HG03571 (cell line): ENCODE measurements around the gene OR5K3.

ENCODE experiments used
- ATAC-seq: cut with Tn5 transposase; IDR thresholded peaks from one replicate; pipeline ENCODE4 v1.9.1; 2021; ENCODE audit not compliant: unreplicated experiment

OR5K3 gene

DNA sequence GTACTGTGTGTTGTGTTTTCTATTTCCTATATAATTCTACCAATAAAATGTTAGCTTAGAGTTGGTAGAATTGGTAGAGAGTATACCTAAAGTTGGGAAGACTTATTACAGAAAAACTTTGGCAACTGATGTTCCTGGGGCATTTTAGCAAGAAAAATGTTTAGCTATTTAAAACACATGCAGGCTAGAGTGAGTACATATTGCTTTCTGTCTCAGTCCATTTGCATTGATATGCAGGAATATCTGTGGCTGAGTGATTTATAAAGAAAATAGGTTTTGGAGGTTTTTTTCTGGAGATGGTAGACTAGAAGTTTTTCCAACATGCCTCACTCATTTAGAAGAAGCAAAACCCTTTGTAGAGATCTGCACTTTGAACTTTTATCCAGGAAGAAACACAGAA, 42.1 kb downstream of the OR5K3 start:
- no peak for ATAC-seq

DNA sequence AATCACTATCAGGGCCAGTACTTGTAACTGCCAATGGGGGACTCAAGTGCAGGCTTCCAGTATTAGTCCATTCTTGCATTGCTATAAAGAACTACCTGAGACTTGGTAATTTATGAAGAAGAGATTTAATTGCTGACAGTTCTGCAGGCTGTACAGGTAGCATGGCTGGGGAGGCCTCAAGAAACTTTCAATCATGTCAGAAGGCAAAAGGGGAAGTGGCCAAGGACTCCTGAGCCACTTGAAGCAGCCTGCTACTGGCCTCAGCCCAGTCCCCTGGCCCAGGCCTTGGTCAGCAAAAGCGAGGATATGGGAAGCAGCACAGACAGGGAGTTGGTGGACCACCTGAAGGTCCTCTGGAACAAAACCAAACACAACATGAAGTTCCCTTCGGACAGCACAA, 43.3 kb downstream of the OR5K3 start:
- no peak for ATAC-seq

DNA sequence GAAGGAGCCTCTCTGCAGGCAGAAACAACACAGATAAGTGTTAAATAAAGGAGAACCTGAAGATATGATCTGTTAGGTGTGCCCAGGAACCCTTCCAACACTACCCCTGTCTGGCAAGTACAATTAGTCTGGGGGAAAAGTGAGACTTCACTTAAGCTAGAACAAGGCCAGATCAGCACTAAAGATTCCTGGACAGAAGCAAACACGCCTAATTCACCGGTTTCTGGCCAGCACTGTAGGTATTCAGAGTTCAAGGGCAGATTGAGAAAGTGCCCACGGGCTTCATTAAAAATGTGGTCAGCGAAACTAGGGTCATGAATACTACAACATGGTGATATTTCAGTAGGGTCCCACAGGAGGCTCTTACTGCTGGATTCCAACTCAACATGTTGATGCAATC, 43.9 kb downstream of the OR5K3 start:
- ATAC-seq, result no peak

DNA sequence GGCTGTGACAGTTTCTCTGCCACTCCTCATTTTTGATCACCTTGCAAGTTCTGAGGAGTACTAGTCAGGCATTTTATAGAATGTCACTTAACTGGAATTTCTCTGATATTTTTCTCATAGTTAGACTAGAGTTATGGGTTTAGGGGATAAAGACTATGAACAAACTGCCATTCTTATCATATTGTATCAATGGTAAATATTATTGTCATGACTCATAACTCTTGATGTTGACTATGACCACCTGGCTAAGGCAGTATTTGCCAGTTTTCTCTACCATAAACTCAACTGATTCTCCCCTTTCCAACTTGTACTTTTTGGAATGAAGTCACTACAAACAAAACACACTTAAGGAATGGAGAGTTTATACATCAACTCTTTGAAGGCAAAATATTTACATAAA, 49.8 kb downstream of the OR5K3 start:
- ATAC-seq, result no peak
